HG02678 (cell line): ENCODE results near the gene STK11.

Source experiments
- ATAC-seq: cut with Tn5 transposase; IDR thresholded peaks from one replicate; pipeline ENCODE4 v1.9.1; 2021; ENCODE audit warnings: mild to moderate bottlenecking, moderate library complexity; ENCODE audit not compliant: unreplicated experiment

The STK11 gene

GRCh38 chr19:1224047-1224825, 18.7 kb downstream of the STK11 start:
- ATAC-seq: no peak

DNA sequence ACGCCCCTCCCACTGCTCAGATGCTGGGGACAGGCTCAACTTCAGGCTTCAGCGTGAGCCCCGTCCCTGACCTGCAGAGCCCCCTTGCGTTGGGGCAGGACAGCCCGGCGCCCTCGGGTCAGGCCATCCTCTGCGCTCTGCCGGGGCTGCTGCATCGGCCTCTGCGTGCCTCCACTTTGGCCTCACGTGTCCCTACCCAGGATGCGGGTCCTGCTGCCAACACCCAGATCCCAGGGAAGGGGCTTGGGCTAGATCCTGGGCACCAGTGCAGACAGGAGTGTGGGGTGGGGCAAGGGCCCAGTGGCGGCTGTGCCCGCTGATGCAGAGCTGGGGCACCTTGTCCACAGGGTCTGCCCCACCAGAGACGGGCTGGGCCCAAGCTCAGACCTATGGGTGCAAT, 19.3 kb downstream of the STK11 start:
- no peak for ATAC-seq

DNA sequence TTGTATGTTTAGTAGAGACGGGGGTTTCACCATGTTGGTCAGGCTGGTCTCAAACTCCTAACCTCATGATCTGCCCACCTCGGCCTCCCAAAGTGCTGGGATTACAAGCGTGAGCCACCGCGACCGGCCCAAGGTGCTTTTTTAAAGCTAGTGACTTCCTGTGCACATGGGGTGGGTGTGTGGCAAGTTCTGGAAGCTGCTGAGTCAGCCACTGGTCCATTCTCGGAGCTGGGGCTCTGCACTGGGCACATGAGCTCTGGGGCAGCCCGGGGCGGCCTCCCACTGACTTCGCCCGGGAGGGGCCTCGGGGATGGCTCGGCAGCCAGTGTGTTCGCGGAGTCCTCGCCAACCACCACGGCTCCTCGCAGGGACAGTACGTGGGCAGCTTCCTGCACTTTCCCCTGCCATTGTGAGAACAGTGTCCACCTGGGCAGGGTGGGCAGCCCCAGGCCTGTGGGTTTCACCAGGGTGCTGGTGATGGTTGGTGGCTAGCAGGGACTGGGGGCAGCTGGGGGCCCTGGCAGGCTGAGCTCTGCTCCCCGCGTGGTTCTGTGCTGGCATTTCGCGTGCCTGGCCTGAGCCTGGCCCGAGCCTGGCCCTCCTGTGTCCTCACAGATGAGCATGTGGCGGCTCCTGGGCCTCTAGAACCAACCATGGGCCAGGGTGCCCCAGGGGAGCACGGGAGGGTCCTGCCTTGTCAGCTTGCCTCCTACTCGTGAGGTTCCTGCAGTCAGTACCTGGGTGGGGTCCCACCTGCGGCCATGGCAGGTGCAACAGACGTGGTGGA, 20.1 kb downstream of the STK11 start:
- ATAC-seq: no peak

DNA sequence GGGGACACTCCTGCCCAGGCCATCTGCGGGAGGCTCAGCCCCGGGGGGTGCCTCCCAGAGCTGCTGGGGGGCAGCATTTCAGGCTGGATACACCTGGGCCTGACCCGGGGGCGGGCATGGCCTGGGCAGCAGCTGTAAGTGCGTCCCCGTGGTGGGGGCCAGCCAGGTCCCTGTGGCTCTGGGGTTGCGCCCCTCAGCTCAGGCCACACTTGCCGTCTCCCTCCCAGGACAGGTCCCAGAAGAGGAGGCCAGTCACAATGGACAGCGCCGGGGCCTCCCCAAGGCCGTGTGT, 20.6 kb downstream of the STK11 start:
- no peak for ATAC-seq

- no peak for ATAC-seq
Observed at GRCh38 chr19:1226522-1227303, 21.1 kb downstream of the STK11 start.

DNA sequence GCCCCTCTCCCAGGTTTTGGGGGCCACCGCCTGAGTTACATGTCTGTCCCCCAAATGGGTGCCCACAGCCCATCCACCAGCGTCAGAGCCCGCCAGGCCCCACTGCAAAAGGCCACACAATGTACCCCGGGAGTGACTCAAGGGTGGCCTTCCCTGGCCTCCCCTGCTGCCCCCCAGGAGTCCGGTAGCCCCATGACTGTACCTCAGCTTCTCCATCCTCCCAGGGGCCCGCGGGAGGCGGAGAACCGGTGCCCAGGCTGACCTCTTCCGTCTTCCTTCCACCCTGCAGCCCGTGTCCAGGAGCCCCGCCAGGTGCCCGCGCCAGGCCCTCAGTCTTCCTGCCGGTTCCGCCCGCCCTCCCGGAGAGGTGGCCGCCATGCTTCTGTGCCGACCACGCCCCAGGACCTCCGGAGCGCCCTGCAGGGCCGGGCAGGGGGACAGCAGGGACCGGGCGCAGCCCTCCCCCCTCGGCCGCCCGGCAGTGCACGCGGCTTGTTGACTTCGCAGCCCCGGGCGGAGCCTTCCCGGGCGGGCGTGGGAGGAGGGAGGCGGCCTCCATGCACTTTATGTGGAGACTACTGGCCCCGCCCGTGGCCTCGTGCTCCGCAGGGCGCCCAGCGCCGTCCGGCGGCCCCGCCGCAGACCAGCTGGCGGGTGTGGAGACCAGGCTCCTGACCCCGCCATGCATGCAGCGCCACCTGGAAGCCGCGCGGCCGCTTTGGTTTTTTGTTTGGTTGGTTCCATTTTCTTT, 21.9 kb downstream of the STK11 start:
- no peak for ATAC-seq

DNA sequence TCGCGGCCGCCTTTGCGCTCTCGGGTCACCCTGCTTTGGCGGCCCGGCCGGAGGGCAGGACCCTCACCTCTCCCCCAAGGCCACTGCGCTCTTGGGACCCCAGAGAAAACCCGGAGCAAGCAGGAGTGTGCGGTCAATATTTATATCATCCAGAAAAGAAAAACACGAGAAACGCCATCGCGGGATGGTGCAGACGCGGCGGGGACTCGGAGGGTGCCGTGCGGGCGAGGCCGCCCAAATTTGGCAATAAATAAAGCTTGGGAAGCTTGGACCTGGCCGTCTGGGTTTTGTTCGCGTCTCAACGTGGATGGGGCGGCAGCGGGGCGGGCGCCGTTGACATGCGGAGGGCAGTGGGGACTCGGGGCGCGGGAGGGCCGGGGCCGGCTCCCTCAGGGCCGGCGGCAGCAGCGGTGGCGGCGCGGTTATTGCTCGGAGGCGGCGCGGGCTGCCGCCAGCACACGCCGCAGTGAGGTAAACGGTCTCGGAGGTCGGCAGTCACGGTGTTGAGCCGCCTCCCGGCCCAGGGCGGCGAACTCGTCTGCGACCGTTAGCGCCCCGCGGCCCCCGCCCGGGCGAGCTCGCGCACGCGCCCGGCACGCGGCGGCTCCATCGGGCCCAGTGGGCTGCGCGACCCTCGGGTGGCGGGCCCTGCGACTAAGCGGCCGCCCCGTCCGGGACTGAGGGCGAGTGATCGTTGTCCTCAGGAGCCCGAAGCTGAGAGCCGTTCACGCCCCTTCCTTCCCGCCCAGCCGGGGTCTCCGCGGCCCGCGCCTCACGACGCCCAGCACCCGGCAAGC, 22.8 kb downstream of the STK11 start:
- ATAC-seq: no peak

DNA sequence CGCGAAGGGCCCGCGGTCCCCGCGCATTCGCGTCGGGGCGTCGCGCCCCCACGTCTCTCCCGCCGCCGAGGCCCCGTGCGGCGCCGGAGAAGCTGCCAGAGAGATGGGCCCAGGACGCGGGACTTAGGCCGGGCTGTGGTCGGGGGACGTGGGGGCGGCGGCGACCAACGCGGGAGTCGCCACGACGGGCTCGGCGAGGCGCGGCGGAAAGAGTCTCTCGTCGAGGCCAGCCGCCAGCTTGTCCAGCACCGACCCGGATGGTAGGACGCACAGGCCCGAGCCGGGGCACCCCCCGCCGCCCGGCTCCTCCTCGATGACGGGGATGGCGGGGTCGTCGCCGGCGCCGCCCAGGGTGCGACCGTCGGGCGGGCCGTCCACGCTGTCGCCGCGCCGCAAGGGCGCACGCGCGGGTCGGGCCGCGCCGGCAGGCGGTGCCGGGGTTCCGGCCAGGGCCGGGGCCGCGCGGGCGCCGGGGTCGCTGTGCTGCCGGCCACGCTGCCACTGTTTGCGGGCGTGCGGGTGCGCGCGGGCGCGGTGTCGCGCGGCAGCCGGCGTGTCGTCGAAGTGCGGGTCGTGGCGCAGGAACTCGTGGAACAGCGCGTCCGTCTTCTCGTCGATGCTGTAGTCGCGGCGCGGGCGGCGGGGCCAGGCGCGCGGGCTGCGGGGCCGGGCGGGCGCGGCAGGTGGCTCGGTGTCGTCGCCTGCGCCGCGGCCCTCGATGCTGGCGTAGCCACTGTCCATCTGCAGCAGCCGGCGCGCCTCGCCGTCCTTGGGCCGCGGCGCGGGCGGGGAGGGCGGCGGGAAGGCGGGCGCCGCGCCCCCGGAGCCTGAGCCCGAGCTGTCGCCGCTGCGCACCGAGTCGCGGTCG, 23.7 kb downstream of the STK11 start:
- no peak for ATAC-seq

DNA sequence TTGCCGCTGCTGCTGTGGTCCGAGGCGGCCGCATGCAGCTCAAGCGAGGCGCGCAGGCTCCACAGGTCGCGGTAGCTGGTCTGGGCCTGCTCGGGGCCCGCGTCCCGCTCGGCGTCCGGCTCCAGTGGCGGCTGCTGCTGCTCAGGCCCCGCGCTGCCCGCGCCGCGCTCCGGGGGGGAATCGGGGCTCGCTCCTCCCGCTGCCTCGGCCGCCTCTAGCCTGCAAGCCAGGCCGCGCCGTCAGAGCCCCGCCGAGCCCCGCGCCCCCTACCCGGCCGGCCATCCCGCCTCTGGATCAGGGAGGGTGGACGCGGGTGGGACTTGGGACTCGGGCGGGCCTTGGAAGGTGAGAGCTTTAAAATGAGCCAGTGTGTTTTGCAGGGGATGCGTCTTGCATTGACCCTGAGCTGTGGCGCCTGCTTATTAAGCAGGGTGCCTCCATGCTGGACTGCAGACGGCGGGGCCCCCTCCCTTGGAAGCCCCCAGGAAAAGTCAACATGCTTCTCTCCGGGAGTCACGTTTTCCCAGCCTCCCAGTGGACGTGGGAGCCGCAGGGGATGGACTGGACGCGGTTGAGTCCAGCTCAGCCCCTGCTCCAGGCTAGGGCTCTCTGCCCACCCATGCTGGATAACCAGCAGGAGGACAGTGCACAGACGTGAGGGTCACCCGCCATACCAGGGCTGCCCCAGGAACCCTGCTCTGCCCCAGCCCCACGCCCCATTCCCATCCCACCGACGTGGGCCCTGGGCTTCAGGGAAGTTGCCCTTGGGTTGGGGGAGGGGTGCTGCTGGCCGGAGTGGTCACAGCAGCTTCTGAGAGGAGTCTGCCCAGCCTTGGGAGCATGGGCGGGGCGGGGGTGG, 24.6 kb downstream of the STK11 start:
- ATAC-seq: no peak

DNA sequence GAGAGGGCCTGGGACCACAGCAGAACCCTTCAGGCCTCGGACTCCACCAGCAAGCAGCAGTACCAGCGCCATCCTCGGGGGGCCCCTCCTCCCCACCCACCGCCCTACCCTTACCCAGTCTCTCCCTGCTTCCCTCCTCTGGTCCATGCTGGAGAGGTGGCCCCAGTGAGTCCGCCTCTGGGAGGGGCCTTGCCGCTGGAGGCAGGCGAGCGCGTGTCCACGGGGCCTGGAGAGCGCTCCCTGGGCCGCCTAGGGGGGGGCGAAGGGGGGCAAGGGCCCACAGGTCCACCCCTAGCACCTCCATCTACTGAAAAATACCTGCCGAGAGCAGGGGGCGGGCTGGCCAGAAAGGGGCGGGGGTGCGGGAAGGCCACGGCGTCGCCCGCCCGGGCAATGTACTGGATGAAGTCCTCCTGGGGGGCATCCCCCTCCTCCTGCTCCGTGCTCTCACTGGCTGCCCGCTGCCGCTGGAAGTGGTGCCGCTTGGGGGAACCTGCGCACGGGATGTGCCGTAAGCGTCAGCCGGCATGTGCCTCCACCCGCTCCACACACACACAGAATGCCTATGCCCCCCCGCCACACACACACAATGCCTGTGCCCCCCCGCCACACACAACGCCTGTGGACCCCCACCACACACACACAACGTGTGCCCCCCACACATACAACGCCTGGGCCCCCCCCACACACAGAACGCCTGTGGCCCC, 25.4 kb downstream of the STK11 start:
- no peak for ATAC-seq

DNA sequence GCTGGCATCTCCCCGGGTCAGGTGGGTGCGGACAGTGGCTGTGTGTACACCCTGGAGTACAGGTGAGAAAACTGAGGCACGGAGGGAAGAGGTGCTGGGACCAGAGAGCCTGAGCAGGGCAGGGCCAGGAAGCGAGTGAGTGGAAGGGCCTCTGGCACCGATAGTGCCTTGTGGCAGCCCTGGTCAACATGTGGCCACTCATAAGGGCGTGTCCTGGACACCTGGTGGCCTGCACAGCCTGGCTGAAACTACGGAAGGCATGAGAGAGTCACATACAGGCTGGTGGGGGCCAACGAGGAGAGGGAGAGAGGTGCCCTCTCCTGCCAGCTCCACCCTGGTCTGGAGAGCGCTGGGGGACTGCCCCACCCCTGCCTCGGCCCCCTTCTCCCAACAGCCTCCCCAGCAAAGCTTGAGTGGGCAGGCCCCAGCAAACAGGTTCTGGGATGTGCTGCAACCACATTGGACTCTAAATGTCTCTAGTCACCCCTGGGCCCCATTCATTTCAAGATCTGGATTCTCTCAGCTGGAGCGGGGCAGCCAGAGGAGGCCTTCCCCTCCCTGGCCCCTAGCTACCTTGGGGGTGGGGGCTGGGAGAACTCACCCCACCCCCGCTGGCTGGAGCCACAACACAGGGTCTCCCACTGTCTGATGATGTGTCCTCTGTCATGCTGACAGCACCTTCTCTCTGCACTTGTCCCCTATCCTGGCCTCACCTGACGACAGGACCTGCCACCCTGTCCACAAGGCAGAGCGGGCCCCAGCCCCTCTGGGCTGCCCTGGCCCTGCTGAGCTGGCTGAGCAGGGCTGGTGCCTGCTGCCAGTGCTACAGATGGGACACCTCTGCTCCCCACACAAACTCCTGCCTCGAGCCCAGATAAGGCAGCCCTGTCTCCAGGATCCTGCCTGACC, 26.4 kb downstream of the STK11 start:
- no peak for ATAC-seq

DNA sequence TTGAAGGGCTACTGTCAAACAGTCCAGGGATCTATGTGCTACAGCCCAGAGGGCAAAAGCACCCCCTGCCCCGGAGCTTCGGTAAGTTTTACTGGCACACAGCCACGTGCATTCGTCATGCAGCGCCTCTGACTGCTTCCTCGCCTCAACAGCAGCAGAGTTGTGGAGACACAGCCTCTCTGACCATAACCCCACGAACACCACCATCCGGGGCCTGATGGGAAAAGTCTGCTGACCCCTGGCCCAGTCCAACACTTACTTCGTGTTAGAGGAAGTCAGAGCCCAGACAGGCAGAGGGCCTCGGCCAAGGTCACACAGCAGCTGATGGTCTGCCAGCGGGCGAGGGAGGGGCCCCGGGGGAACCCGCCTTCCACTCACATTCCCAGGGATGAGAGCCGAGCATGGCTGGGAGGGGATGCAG, 27.1 kb downstream of the STK11 start:
- ATAC-seq: no peak

DNA sequence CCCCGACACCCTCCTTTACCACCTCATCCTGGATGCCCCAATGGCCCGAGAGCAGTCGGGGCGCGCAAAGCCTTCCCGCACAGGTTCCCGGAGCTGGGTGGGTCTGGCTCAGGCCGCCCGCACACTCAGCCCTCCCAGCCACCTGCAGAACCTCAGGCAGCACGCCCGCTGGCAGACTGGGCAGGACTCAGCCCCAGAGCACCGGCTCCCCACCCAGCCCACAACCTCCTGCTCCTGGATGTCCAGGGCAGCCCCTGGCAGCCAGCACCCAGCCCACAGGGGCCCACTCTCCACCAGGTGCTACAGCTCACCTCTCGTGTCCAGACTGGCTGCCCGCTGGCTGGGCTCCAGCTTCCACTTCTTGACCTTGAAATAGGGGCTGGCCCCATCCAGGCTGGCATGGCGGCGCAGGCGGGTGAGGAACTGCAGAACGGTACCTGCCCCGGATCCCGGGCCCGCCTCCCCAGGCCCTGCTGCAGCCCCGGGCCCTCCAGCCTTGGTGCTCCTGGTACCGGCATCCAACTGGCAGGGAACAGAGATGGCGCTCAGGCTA, 27.6 kb downstream of the STK11 start:
- ATAC-seq: no peak

DNA sequence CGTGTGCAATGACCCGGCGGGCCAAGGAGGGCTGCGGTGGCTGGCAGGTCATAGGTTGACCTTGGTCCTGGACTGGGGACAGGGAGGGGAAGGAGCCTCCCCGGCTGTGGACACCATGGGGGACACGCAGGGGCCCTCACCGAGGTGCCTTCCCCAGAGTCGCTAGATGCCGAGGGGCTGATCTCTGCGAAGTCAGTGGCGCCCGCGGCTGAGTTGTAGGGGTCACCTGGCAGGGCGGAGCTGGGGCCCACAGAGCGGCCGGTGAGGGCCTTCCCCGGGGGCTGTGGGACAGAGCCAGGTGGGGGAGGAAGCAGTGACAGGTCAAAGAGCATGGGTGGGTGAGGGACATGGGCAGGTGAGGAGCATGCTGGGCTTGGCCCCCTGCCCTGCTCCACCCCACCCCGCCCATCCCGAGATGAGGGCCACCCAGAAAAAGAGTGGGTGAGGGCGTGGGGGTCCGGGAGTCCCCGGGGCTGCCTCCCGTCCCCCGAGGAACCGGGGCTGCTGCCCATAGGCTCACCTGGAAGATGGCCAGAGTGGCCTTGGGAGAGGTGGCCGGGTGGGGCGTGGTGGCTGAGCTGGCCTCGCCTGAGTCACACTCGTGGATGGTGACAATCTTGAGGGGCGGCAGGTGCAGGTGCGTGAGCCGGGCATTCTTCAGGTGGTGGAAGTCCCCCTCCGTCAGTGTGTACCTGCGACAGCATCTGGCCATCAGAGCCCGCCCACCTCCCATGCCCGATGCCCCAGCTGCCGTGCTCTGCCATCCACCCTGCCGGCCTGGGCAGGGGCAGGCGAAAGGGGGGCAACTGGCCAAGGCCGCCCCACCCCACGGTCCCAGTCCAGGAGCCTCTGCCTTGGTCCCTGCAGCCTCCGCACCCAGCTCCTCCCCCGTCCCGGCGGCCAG, 28.7 kb downstream of the STK11 start:
- ATAC-seq: no peak

DNA sequence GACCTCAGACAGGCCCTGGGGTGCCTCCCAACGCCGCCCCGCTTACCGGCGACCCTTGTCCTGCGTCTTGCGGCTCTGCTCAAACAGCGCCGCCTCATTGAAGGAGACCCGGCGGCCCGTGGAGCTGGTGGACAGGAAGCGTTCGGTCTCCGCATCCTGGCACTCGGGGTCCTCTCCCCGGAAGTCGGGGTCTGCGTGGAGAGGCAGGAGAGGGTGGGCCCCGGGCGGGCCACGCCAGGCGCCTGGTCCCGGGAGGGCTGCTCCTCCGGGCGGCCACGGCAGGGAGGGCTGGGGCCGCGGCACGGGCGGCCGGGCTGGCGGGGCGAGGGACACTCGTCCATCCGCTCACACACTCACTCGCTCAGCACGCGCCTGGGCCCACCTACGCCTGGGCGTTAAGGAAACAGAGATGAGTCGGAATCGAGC, 29.4 kb downstream of the STK11 start:
- ATAC-seq: no peak
